ENCODE results near the gene TCP11L2.

DNA sequence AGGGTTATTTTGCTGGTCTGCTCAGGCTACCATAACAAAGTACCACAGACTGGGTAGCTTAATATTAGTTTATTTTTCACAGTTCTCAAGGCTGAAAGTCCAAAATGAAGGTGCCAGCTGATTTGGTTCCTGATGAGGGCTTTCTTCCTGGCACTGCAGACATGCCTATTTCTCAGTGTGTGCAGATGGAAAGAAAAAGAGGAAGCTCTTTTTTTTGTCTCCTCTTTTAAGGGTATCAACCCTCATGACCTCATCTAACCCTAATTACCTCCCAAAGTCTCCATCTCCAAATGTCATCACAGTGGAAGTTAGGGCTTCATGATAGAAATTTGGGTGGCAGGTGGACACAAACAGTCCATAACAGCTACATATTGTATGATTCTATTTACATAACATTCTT is 30.0 kb downstream of the TCP11L2 start:
- TF ChIP-seq, protein P1, sequence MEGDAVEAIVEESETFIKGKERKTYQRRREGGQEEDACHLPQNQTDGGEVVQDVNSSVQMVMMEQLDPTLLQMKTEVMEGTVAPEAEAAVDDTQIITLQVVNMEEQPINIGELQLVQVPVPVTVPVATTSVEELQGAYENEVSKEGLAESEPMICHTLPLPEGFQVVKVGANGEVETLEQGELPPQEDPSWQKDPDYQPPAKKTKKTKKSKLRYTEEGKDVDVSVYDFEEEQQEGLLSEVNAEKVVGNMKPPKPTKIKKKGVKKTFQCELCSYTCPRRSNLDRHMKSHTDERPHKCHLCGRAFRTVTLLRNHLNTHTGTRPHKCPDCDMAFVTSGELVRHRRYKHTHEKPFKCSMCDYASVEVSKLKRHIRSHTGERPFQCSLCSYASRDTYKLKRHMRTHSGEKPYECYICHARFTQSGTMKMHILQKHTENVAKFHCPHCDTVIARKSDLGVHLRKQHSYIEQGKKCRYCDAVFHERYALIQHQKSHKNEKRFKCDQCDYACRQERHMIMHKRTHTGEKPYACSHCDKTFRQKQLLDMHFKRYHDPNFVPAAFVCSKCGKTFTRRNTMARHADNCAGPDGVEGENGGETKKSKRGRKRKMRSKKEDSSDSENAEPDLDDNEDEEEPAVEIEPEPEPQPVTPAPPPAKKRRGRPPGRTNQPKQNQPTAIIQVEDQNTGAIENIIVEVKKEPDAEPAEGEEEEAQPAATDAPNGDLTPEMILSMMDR (conservative IDR thresholded peaks at IDR 0.05; ENCODE audit: low read depth, low read length): no peak
- TF ChIP-seq EZH2 (IDR thresholded peaks at IDR 0.05; ENCODE audit: low read length, unreplicated experiment): no peak

Data from PC-3 (cell line).